Suprapubic skin (tissue), 3 donors: Measurements from ENCODE around the gene QPCT.

Experiments
- EP300 ChIP-seq: sonication (generic); formaldehyde crosslinking; IDR thresholded peaks from one replicate; pipeline ENCODE4 v1.6.1; 2017; ENCODE audit warnings: antibody characterized with exemption
- POLR2A ChIP-seq, 2 donors: fragments of 450-650 bp; IDR thresholded peaks; one replicate each; pipeline ENCODE4 v1.6.1; 2017; ENCODE audit warnings: antibody characterized with exemption in 2 of 2, mild to moderate bottlenecking in 2 of 2, moderate library complexity in 2 of 2
- TF ChIP-seq, protein P1 (sequence below), 2 donors: fragments of 200-600 bp in 1 of 2; fragments of 450-650 bp in 1 of 2; sonication (generic) in 1 of 2; IDR thresholded peaks; one replicate each; pipeline ENCODE4 v1.5.1; 2016 to 2019; ENCODE audit warnings: antibody characterized with exemption in 2 of 2, mild to moderate bottlenecking in 1 of 2, moderate library complexity in 1 of 2

DNA sequence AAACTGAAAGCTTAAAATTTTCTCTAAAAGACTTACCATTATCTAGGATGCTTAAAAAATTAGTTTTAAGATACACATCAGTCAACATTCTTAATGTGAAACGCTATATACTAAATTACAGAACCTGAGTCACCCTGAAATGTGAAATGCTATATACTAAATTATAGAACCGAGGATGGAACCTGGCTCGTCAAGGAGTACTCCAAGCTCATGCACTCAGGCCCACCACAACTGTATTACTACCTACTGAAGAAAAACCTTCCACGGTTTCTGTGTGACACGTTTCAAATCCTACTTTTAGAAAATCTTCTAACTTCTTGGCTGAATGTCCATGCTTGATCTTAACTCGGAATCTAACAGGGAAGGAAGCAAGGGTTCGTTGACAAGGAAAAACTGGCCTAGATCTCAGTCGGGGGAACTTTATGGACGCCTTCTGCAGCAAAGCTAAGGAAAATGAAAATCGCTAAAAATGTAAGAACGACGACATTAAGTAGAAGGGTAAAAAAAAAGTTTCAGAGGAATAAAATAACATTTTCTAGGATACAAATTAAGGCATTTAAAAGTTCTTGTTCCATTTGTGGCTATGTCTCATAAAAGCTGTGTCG lies 21.2 kb upstream of the QPCT start:
- TF ChIP-seq, protein P1, sequence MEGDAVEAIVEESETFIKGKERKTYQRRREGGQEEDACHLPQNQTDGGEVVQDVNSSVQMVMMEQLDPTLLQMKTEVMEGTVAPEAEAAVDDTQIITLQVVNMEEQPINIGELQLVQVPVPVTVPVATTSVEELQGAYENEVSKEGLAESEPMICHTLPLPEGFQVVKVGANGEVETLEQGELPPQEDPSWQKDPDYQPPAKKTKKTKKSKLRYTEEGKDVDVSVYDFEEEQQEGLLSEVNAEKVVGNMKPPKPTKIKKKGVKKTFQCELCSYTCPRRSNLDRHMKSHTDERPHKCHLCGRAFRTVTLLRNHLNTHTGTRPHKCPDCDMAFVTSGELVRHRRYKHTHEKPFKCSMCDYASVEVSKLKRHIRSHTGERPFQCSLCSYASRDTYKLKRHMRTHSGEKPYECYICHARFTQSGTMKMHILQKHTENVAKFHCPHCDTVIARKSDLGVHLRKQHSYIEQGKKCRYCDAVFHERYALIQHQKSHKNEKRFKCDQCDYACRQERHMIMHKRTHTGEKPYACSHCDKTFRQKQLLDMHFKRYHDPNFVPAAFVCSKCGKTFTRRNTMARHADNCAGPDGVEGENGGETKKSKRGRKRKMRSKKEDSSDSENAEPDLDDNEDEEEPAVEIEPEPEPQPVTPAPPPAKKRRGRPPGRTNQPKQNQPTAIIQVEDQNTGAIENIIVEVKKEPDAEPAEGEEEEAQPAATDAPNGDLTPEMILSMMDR (IDR thresholded peaks at IDR 0.05), result no peak
- TF ChIP-seq POLR2A (IDR thresholded peaks at IDR 0.05) (no peak), EP300 (no peak)
